T-helper 2 cell treated with Interferon-gamma antibody and Interleukin-4, amounts not matched to agents 5 μg/mL and 100 μg/mL, for 36 hours (primary cell): ENCODE results near the gene CFAP57.
"Not testable (repeated sequence)": the region's sequence is repeated elsewhere in the genome, so short reads cannot be mapped to it uniquely, and the experiment has no call there.

Experiments
- DNase-seq: peaks from one replicate; pipeline ENCODE4 v3.0.0; 2021; ENCODE audit warnings: low spot score
- H3K27ac Mint-ChIP-seq: one replicate; pipeline ENCODE4 v1.8.0; 2021; ENCODE audit warnings: mild to moderate bottlenecking, mixed read lengths
- H3K27me3 Mint-ChIP-seq: one replicate; pipeline ENCODE4 v1.8.0; 2021; ENCODE audit warnings: low read depth, mixed read lengths
- H3K36me3 Mint-ChIP-seq: one replicate; pipeline ENCODE4 v1.8.0; 2021; ENCODE audit warnings: low read depth, mixed read lengths
- H3K4me1 Mint-ChIP-seq: one replicate; pipeline ENCODE4 v1.8.0; 2021; ENCODE audit warnings: low read depth, mixed read lengths
- H3K4me3 Mint-ChIP-seq: one replicate; pipeline ENCODE4 v1.8.0; 2022; ENCODE audit warnings: mild to moderate bottlenecking, moderate library complexity, mixed read lengths
- H3K9me3 Mint-ChIP-seq: one replicate; pipeline ENCODE4 v1.8.0; 2021; ENCODE audit warnings: mixed read lengths

Gene CFAP57

GRCh38 chr1:43194509-43194908 is 22.4 kb downstream of the CFAP57 start:
- DNase-seq: no peak
- no peak overlapping the region for H3K27ac Mint-ChIP-seq
- no peaks in the 10 kb centered on the region for H3K36me3 Mint-ChIP-seq
- H3K4me3 Mint-ChIP-seq: no peak overlapping the region
- H3K27me3 Mint-ChIP-seq: peaks cover 8% of the 10 kb centered on the region
- H3K4me1 Mint-ChIP-seq: no peaks in the 10 kb centered on the region
- H3K9me3 Mint-ChIP-seq: peaks cover 8% of the 10 kb centered on the region

- DNase-seq: no peak
- Mint-ChIP-seq H3K36me3 (no peaks in the 10 kb centered on the region), H3K4me1 (no peaks in the 10 kb centered on the region)
These were observed 25.4 kb downstream of the CFAP57 start for GRCh38 chr1:43197343-43198127.

GRCh38 chr1:43199093-43199726 is 27.1 kb downstream of the CFAP57 start:
- no peak for DNase-seq
- H3K4me3 Mint-ChIP-seq: no peak overlapping the region
- H3K4me1 Mint-ChIP-seq: no peaks in the 10 kb centered on the region
- H3K27me3 Mint-ChIP-seq: no peaks in the 10 kb centered on the region
- H3K36me3 Mint-ChIP-seq: no peaks in the 10 kb centered on the region
- H3K27ac Mint-ChIP-seq: no peak overlapping the region
- H3K9me3 Mint-ChIP-seq: peaks cover 11% of the 10 kb centered on the region

More at GRCh38 chr1:43197343-43198127, 25.4 kb downstream of the CFAP57 start:
- Mint-ChIP-seq H3K27ac (no peak overlapping the region), H3K4me3 (no peak overlapping the region), H3K9me3 (peaks cover 8% of the 10 kb centered on the region), H3K27me3 (no peaks in the 10 kb centered on the region)

- no peaks in the 10 kb centered on the region for H3K27me3 Mint-ChIP-seq
- no peaks in the 10 kb centered on the region for H3K36me3 Mint-ChIP-seq
- H3K4me3 Mint-ChIP-seq: no peak overlapping the region
- no peak for DNase-seq
- peaks cover 2% of the 10 kb centered on the region for H3K4me1 Mint-ChIP-seq
- no peak overlapping the region for H3K27ac Mint-ChIP-seq
- peaks cover 7% of the 10 kb centered on the region for H3K9me3 Mint-ChIP-seq
These were observed 31.7 kb downstream of the CFAP57 start for GRCh38 chr1:43203859-43204258.

GRCh38 chr1:43204394-43204793 is 32.3 kb downstream of the CFAP57 start:
- Mint-ChIP-seq H3K9me3 (peaks cover 7% of the 10 kb centered on the region), H3K4me3 (no peak overlapping the region), H3K27ac (no peak overlapping the region), H3K36me3 (no peaks in the 10 kb centered on the region), H3K27me3 (no peaks in the 10 kb centered on the region), H3K4me1 (peaks cover 2% of the 10 kb centered on the region)
- no peak for DNase-seq

GRCh38 chr1:43205671-43206070 is 33.5 kb downstream of the CFAP57 start:
- Mint-ChIP-seq H3K9me3 (peaks cover 7% of the 10 kb centered on the region), H3K4me3 (no peak overlapping the region), H3K27me3 (no peaks in the 10 kb centered on the region), H3K27ac (no peak overlapping the region), H3K4me1 (peaks cover 2% of the 10 kb centered on the region), H3K36me3 (no peaks in the 10 kb centered on the region)
- DNase-seq: no peak

- no peak overlapping the region for H3K4me3 Mint-ChIP-seq
- no peaks in the 10 kb centered on the region for H3K36me3 Mint-ChIP-seq
- no peak for DNase-seq
- no peaks in the 10 kb centered on the region for H3K27me3 Mint-ChIP-seq
- no peak overlapping the region for H3K27ac Mint-ChIP-seq
- peaks cover 2% of the 10 kb centered on the region for H3K4me1 Mint-ChIP-seq
- peaks cover 7% of the 10 kb centered on the region for H3K9me3 Mint-ChIP-seq
These were observed 34.6 kb downstream of the CFAP57 start for GRCh38 chr1:43206600-43207228.

GRCh38 chr1:43207229-43207853 is 35.2 kb downstream of the CFAP57 start:
- Mint-ChIP-seq H3K4me3 (no peak overlapping the region), H3K9me3 (peaks cover 7% of the 10 kb centered on the region), H3K27me3 (no peaks in the 10 kb centered on the region), H3K36me3 (no peaks in the 10 kb centered on the region), H3K27ac (no peak overlapping the region), H3K4me1 (peaks cover 2% of the 10 kb centered on the region)
- no peak for DNase-seq

- not testable (repeated sequence) for H3K27me3 Mint-ChIP-seq, H3K4me3 Mint-ChIP-seq, DNase-seq, H3K9me3 Mint-ChIP-seq, H3K4me1 Mint-ChIP-seq, H3K36me3 Mint-ChIP-seq, H3K27ac Mint-ChIP-seq
These were observed 36.1 kb downstream of the CFAP57 start for GRCh38 chr1:43208277-43208676.

- DNase-seq: no peak
- Mint-ChIP-seq H3K36me3 (no peaks in the 10 kb centered on the region), H3K9me3 (no peaks in the 10 kb centered on the region), H3K4me1 (no peaks in the 10 kb centered on the region), H3K27ac (no peak overlapping the region), H3K4me3 (no peak overlapping the region), H3K27me3 (peaks cover 10% of the 10 kb centered on the region)
These were observed 42.6 kb downstream of the CFAP57 start for GRCh38 chr1:43214501-43215444.

- Mint-ChIP-seq H3K4me1 (peaks cover 1% of the 10 kb centered on the region), H3K27me3 (peaks cover 15% of the 10 kb centered on the region), H3K9me3 (no peaks in the 10 kb centered on the region), H3K4me3 (no peak overlapping the region), H3K27ac (no peak overlapping the region), H3K36me3 (no peaks in the 10 kb centered on the region)
- DNase-seq: no peak
These were observed 45.6 kb downstream of the CFAP57 start for GRCh38 chr1:43217747-43218146.

- H3K4me3 Mint-ChIP-seq: no peak overlapping the region
- no peak overlapping the region for H3K27ac Mint-ChIP-seq
- H3K27me3 Mint-ChIP-seq: peaks cover 12% of the 10 kb centered on the region
- DNase-seq: no peak
- H3K9me3 Mint-ChIP-seq: no peaks in the 10 kb centered on the region
- H3K4me1 Mint-ChIP-seq: peaks cover 1% of the 10 kb centered on the region
- no peaks in the 10 kb centered on the region for H3K36me3 Mint-ChIP-seq
These were observed 49.0 kb downstream of the CFAP57 start for GRCh38 chr1:43220905-43221778.
